ENCODE results near the gene POLR2F.

- TF ChIP-seq EGR1 (IDR thresholded peaks at IDR 0.05; ENCODE audit: low read depth) (no peak), POLR2A (IDR thresholded peaks at IDR 0.05; ENCODE audit: borderline replicate concordance, extremely low read depth, insufficient read depth, insufficient read length) (no peak), TCF7L2 (IDR thresholded peaks at IDR 0.05; ENCODE audit: borderline replicate concordance, extremely low read depth, insufficient read depth, insufficient read length) (no peak), EZH2phosphoT487 (IDR thresholded peaks at IDR 0.05; ENCODE audit: borderline replicate concordance) (no peak), CTCF (IDR thresholded peaks at IDR 0.05 in 2 of 3, conservative IDR thresholded peaks at IDR 0.05 in 1 of 3; ENCODE audit: borderline replicate concordance in 1 of 3, insufficient read depth in 1 of 3, low read depth in 2 of 3, low read length in 2 of 3) (no peak), ATF3 (IDR thresholded peaks at IDR 0.05) (no peak), YY1 (IDR thresholded peaks at IDR 0.05; ENCODE audit: extremely low read depth, insufficient replicate concordance, low read depth, low read length) (no peak), EZH2 (IDR thresholded peaks at IDR 0.05) (no peak)
These were observed 450 bp upstream of the POLR2F start for GRCh38 chr22:37953062-37953436.
